Body of pancreas (tissue), 4 donors: ENCODE data around the gene SIK3.

Source experiments
- POLR2A ChIP-seq, 3 donors: fragments of 450-650 bp; IDR thresholded peaks; one replicate each; pipeline ENCODE4 v1.6.1; 2016; ENCODE audit warnings: antibody characterized with exemption in 3 of 3, mild to moderate bottlenecking in 2 of 3
- TF ChIP-seq, protein P1 (sequence below), 7 experiments: fragments of 450-650 bp in 4 of 7; fragments of 200-600 bp in 3 of 7; sonication (generic) in 3 of 7; IDR thresholded peaks; one replicate each; pipeline ENCODE4 v1.5.1; 2016 to 2019; ENCODE audit warnings: antibody characterized with exemption in 7 of 7

DNA sequence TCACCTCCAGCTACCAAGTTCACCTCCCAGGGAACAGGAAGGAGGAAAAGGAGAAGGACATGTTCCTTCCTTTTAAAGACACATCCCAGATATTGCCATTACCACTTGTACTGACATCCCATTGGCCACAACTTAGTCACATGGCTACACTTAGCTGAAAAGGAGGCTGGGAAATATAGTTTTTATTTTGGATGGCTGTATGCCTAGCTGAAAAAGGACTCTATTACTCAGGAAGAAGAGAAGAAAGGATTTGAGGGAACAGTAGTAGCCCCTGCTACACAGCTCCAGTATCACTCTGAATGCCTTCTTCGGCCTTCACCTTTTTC, 304.5 kb downstream of the SIK3 start:
- peak in 1 of 3 donors; percentile 1 for TF ChIP-seq POLR2A (IDR thresholded peaks at IDR 0.05)
- TF ChIP-seq, protein P1, sequence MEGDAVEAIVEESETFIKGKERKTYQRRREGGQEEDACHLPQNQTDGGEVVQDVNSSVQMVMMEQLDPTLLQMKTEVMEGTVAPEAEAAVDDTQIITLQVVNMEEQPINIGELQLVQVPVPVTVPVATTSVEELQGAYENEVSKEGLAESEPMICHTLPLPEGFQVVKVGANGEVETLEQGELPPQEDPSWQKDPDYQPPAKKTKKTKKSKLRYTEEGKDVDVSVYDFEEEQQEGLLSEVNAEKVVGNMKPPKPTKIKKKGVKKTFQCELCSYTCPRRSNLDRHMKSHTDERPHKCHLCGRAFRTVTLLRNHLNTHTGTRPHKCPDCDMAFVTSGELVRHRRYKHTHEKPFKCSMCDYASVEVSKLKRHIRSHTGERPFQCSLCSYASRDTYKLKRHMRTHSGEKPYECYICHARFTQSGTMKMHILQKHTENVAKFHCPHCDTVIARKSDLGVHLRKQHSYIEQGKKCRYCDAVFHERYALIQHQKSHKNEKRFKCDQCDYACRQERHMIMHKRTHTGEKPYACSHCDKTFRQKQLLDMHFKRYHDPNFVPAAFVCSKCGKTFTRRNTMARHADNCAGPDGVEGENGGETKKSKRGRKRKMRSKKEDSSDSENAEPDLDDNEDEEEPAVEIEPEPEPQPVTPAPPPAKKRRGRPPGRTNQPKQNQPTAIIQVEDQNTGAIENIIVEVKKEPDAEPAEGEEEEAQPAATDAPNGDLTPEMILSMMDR (IDR thresholded peaks at IDR 0.05), result no peak
